Skeletal muscle satellite cell (primary cell): ENCODE results near the gene ORMDL3. TPM values are rescaled to one million over a fixed set of nuclear protein-coding genes. Genes with fewer than 3 reads are reported as not detected.
A peak's percentile ranks its signal among the peaks of the same experiment; 100 is the strongest.

Experiments
- H3K27me3 ChIP-seq: 2 replicates; pipeline ENCODE4 v1.7.0; 2013; ENCODE audit warnings: low read length; ENCODE audit not compliant: control insufficient read depth, insufficient read depth
- H3K36me3 ChIP-seq: 2 replicates; pipeline ENCODE4 v1.7.0; 2013; ENCODE audit warnings: mild to moderate bottlenecking, control low read depth, low read length; ENCODE audit not compliant: insufficient read depth
- H3K4me1 ChIP-seq: 2 replicates; pipeline ENCODE4 v1.7.0; 2013; ENCODE audit warnings: low read length; ENCODE audit not compliant: control insufficient read depth, insufficient read depth
- H3K4me2 ChIP-seq: 2 replicates; pipeline ENCODE4 v1.7.0; 2013; ENCODE audit warnings: mild to moderate bottlenecking, low read length
- H3K4me3 ChIP-seq: 2 replicates; pipeline ENCODE4 v1.7.0; 2013; ENCODE audit warnings: low read length
- H3K9ac ChIP-seq: 2 replicates; pipeline ENCODE4 v1.7.0; 2013; ENCODE audit warnings: mild to moderate bottlenecking, low read depth, low read length, moderate library complexity
- H3K9me3 ChIP-seq: replicated peaks from 2 replicates; pipeline ENCODE4 v1.7.0; 2013; ENCODE audit warnings: mild to moderate bottlenecking, control low read depth, low read length
- total RNA-seq: library from RNA; depleted of rRNA; stranded (reverse); fragments of >200 nt; gene quantifications from 2 replicates; pipeline ENCODE4 v1.2.3, GENCODE V29; 2012; rRNA removed

Gene ORMDL3
- total RNA-seq: 25.6 and 26.9 TPM in 2 replicates

DNA sequence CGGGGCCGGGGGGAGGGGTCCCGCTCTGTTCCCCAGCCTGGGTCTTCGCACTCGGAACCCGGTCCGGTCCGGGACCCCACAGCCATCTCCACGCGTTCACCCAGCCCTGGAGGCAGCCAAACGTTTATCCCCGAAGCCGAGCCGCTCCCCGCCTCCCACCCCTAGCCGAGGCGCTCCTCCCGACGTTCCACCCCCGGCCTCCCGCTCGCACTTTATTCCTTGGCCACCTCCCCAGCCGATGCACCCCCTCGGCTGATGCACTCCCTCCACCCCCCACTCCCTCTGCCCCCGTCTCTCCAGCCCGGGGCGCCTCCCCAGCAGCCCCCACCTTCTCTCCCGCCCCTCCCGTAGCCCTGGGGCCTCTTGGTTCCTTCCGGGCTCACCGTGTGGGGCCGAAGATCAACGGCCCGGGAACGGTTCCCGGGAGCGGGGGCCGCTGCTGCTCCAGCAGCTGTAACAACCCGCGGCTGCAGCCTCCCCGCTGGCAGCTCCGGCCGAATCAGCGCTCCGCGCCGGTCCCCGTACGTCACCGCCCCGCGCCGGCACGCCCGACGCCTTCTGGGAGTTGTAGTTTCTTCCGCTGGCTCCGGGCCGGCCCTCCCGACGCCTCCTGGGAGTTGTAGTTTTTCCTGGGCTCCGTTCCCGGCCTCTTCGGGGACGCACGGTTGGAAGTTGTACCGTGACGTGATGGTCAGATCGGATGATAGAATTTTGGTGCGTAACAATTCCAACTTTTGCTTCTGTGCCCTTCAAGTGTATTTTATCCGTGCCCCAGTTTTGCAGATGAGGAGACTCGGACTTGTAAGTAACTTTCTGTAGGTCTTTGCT, at the start of gene ORMDL3, which contains the start of gene LRRC3C:
Gene ORMDL3, minus strand, starts transcription at position 501 of the 828 bp plus-strand sequence. CDS start 3,398 bp downstream, outside the sequence.
Gene LRRC3C, plus strand, starts transcription at position 632 of the 828 bp plus-strand sequence. CDS start 13,792 bp downstream, outside the sequence.
- no peaks in the 10 kb centered on the region for H3K27me3 ChIP-seq
- H3K4me3 ChIP-seq: peak within 1 kb of the TSS; percentile 85
- H3K9me3 ChIP-seq: no peaks in the 10 kb centered on the region
- peaks cover 19% of the 10 kb centered on the region for H3K36me3 ChIP-seq
- H3K4me1 ChIP-seq: peaks cover 44% of the 10 kb centered on the region
- peak within 1 kb of the TSS; percentile 93 for H3K4me2 ChIP-seq
- H3K9ac ChIP-seq: peak within 1 kb of the TSS; percentile 82

DNA sequence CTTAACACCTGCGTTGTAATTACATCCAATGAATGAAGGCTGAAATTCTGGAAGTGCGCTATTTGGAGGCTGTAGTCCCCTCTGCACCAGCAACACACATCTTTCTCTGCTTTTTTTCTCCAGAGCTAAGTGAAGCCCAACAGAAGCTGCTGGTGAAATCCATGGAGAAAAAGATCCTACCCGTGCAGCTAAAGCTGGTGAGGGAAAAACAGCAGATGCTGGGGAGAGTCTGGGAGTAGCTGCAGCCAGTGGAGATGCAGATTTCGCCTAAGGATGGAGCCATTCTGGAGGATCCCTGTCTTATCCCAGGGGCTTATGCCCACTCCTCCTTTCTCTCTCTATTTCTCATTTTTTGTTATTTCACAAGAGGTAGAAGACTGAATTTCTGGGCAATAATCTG, 48.4 kb upstream of the ORMDL3 start:
- H3K9ac ChIP-seq: no peak overlapping the region
- no peaks in the 10 kb centered on the region for H3K36me3 ChIP-seq
- peaks cover 23% of the 10 kb centered on the region for H3K27me3 ChIP-seq
- peaks cover 15% of the 10 kb centered on the region for H3K4me1 ChIP-seq
- no peak overlapping the region for H3K4me2 ChIP-seq
- H3K4me3 ChIP-seq: no peak overlapping the region
- H3K9me3 ChIP-seq: no peaks in the 10 kb centered on the region

DNA sequence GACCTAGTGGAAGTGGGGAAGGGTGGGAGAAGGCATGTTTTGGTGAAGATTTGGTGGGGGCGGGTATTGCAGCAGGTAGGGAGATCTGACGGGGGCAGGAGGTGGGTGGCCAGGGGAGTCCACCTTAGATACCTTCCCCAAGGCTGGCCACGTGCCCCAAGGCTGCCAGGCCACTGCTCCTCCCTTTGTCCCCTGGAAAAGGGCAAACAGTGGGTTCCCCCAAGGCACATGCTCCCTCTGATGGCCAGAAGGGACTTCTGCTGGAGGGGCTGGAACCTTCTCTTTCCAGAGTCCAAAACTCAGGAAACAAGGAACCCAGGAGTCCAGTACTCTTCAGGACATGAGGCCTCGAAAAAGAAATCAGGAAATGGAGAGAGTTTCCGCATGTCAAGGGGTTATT, 47.0 kb upstream of the ORMDL3 start:
- Histone ChIP-seq H3K9me3 (no peaks in the 10 kb centered on the region), H3K9ac (no peak overlapping the region), H3K36me3 (no peaks in the 10 kb centered on the region), H3K4me1 (peaks cover 8% of the 10 kb centered on the region), H3K4me2 (no peak overlapping the region), H3K4me3 (no peak overlapping the region), H3K27me3 (peaks cover 35% of the 10 kb centered on the region)

DNA sequence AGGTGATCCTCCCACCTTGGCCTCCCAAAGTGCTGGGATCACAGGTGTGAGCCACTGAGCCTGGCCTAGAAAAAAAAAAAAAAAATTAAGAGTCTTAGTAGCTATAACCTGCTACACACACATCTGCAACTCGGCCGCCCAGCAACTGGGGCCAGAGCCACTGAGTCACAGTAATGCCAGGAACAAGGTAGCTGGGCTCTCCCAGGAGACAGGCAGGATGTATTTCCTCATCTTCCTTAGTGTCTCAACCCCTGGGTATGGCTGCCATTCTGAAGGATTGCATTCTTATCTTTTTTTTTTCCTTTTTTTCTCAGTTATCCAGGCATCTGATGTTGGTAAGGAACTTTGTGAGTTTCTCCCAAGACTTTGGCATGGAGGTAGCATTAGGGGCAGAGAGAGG, 46.1 kb upstream of the ORMDL3 start:
- H3K4me2 ChIP-seq: no peak overlapping the region
- no peak overlapping the region for H3K4me3 ChIP-seq
- no peaks in the 10 kb centered on the region for H3K36me3 ChIP-seq
- H3K27me3 ChIP-seq: peaks cover 43% of the 10 kb centered on the region
- H3K9ac ChIP-seq: no peak overlapping the region
- no peaks in the 10 kb centered on the region for H3K9me3 ChIP-seq
- H3K4me1 ChIP-seq: no peaks in the 10 kb centered on the region

DNA sequence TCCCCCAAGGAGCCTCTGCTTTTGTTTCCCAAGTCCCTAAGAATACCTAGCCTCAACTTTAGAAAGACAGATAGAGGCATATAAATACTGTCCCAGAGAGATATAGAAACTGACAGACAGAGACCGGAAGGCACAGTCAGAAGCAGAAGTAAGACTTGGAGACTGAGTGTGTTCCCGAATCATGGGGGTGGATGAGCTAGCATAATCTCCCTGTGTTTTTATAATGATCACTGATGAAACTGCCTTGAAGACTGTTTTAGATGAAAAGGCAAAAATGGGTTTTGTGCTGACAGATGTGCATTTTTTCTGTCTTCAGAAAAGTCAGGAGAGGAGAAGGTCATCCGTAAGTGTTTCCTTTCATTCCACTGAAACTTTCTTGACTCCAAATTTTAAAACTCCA, 44.9 kb upstream of the ORMDL3 start:
- Histone ChIP-seq H3K4me2 (no peak overlapping the region), H3K27me3 (peaks cover 43% of the 10 kb centered on the region), H3K9me3 (no peaks in the 10 kb centered on the region), H3K9ac (no peak overlapping the region), H3K4me3 (no peak overlapping the region), H3K4me1 (no peaks in the 10 kb centered on the region), H3K36me3 (no peaks in the 10 kb centered on the region)

DNA sequence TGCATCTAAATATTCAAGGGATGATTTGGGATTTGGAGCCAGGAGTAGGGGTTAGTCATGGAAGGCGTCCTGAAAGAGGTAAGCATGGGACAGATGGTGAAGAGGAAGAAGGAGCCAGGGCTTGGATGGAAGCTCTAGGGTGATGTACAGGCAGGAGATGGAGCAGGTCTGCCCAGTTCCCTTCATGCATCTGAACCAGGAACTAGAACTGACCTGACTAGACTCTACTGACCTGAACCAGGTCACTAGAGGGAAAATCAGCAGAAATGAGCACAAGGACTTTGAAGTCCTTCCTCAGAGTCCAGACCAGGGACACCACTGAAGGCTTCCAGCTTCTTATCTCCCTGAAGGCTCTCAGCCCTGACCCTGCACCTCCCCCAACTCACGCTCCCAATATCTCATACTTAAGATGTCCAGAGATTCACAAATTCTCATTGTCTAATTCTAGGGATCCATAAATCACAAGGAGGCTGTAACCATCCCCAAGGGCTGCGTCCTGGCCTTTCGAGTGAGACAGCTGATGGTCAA, 43.7 kb upstream of the ORMDL3 start:
- H3K9ac ChIP-seq: no peak overlapping the region
- no peaks in the 10 kb centered on the region for H3K4me1 ChIP-seq
- H3K27me3 ChIP-seq: peaks cover 50% of the 10 kb centered on the region
- no peaks in the 10 kb centered on the region for H3K9me3 ChIP-seq
- no peak overlapping the region for H3K4me3 ChIP-seq
- H3K4me2 ChIP-seq: no peak overlapping the region
- H3K36me3 ChIP-seq: no peaks in the 10 kb centered on the region

DNA sequence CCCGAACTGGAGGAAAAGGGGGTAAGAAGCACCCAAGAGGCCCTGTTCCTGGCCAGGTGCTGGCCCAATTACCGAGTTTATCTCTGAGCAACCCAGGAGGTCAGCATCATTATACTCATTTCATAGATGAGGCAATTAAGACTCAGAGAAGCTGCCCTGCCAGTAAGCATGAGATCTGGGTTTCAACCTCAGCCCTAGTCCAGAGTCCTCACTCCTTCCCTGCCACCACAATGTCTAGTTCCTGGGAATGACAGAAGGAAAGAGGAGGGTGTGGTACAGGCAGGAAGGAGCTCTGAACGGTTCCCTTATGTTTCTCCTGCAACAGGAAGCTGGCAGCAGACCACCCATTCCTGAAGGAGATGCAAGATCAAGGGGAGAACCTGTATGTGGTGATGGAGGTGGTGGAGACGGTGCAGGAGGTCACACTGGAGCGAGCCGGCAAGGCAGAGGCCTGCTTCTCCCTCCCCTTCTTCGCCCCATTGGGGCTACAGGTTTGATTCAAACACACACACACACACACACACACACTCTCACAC, 42.8 kb upstream of the ORMDL3 start:
- Histone ChIP-seq H3K9me3 (no peaks in the 10 kb centered on the region), H3K27me3 (peaks cover 56% of the 10 kb centered on the region), H3K4me1 (no peaks in the 10 kb centered on the region), H3K4me3 (no peak overlapping the region), H3K9ac (no peak overlapping the region), H3K4me2 (no peak overlapping the region), H3K36me3 (no peaks in the 10 kb centered on the region)

DNA sequence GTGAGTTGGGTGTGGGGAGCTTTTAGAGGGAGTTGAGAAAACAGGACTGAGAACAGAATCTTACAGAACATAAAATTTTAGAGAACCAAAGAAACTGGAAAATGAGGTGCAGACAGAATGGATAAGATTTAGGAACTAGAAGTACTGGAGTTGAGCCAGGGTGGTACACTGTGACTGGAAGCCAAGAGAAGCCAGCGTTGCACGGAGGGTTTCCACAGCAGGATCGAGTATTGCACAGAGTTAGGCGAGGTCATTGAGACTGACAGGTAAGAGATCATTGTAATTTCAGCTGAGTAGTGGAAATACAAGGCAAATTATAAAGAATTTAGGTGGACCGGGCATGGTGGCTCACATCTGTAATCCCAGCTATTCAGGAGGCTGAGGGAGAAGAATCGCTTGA, 42.0 kb upstream of the ORMDL3 start:
- Histone ChIP-seq H3K4me1 (no peaks in the 10 kb centered on the region), H3K27me3 (peaks cover 63% of the 10 kb centered on the region), H3K36me3 (no peaks in the 10 kb centered on the region), H3K4me3 (no peak overlapping the region), H3K4me2 (no peak overlapping the region), H3K9me3 (no peaks in the 10 kb centered on the region), H3K9ac (no peak overlapping the region)

GRCh38 chr17:39968761-39969160, 41.4 kb upstream of the ORMDL3 start:
- H3K4me1 ChIP-seq: no peaks in the 10 kb centered on the region
- no peak overlapping the region for H3K4me3 ChIP-seq
- H3K9ac ChIP-seq: no peak overlapping the region
- peaks cover 63% of the 10 kb centered on the region for H3K27me3 ChIP-seq
- no peaks in the 10 kb centered on the region for H3K36me3 ChIP-seq
- H3K4me2 ChIP-seq: no peak overlapping the region
- H3K9me3 ChIP-seq: no peaks in the 10 kb centered on the region

DNA sequence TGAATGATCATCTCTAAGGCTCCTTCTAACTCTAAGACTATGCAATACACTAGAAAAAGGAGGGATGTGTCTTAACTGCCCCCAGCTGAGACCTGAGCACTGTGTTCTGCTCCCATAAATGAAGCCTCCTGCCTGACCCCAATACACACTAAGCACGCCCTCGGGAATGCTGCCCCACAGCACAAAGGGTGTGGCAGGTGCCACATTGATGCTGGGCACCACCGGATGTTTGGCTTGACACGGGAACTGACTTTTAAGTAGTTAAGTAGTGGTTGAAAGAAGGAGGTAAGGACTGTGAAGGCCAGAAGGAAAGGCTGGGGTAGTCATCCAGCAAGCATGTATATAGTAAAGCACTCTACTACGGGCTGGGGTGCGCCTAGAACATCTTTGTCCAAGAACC, 39.4 kb upstream of the ORMDL3 start:
- Histone ChIP-seq H3K4me2 (no peak overlapping the region), H3K36me3 (no peaks in the 10 kb centered on the region), H3K4me3 (no peak overlapping the region), H3K4me1 (no peaks in the 10 kb centered on the region), H3K9ac (no peak overlapping the region), H3K9me3 (no peaks in the 10 kb centered on the region), H3K27me3 (peaks cover 61% of the 10 kb centered on the region)

DNA sequence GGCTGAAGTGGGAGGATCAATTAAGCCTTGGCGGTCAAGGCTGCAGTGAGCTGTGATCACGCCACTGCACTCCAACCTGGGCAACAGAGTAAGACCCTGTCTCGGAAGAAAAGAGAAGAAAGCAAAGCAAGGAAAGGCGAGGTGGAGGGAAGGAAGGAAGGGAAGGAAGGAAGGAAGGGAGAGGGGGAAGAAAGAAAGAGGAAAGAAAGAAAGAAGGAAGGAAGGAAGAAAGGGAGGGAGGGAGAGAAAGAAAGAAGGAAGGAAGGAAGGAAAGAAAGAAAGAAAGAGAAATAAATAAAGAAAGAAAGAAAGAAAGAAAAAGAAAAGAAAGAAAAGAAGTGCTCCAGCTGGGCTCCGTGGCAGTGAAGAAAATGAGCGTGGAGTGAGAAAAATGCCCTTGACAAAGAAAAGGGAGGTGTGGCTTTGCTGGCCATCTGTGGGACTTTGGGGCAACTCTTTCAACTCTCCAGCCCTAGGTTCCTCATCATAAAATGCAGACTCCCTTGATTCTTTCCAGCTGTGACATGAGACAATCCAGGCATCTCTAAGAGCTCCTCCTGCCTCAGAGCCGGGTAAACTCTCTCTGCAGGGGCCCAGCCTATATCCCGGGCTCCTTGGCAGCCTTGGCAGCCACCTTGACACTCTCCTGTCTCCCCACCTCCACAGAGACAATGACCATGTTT, 37.8 kb upstream of the ORMDL3 start:
- Histone ChIP-seq H3K4me2 (no peak overlapping the region), H3K9ac (no peak overlapping the region), H3K27me3 (peaks cover 55% of the 10 kb centered on the region), H3K4me1 (no peaks in the 10 kb centered on the region), H3K9me3 (no peaks in the 10 kb centered on the region), H3K36me3 (no peaks in the 10 kb centered on the region), H3K4me3 (no peak overlapping the region)
